Muscle layer of colon (tissue), 2 donors: ENCODE results near the gene KRTDAP.

Experiments
- H3K27ac ChIP-seq: one replicate; pipeline ENCODE4 v1.7.0; 2013; ENCODE audit warnings: low read depth, mild to moderate bottlenecking, low read length, moderate library complexity
- H3K27me3 ChIP-seq, 2 donors: one replicate each; pipeline ENCODE4 v1.7.0; 2013; ENCODE audit warnings: low read length in 2 of 2, mild to moderate bottlenecking in 2 of 2; ENCODE audit not compliant: insufficient read depth in 2 of 2, control insufficient read depth in 1 of 2
- H3K36me3 ChIP-seq: one replicate; pipeline ENCODE4 v1.7.0; 2013; ENCODE audit warnings: mild to moderate bottlenecking, low read length; ENCODE audit not compliant: insufficient read depth
- H3K4me1 ChIP-seq: one replicate; pipeline ENCODE4 v1.7.0; 2013; ENCODE audit warnings: mild to moderate bottlenecking, low read length; ENCODE audit not compliant: insufficient read depth
- H3K4me3 ChIP-seq, 2 donors: one replicate each; pipeline ENCODE4 v1.7.0; 2013; ENCODE audit warnings: low read length in 2 of 2, low read depth in 1 of 2, mild to moderate bottlenecking in 1 of 2, moderate library complexity in 1 of 2
- H3K9ac ChIP-seq: one replicate; pipeline ENCODE4 v1.7.0; 2013; ENCODE audit warnings: low read length
- H3K9me3 ChIP-seq: one replicate; pipeline ENCODE4 v1.7.0; 2013; ENCODE audit warnings: mild to moderate bottlenecking, low read length
- donor health status: abdominal sarcoma.
- donor health status: Adenocarcinoma of cecum.

Gene KRTDAP

GRCh38 chr19:35511337-35511736 lies 21.1 kb upstream of the KRTDAP start:
- H3K4me3 ChIP-seq = no peak overlapping the region
- H3K4me1 ChIP-seq = no peaks in the 10 kb centered on the region
- no peaks in the 10 kb centered on the region for H3K9me3 ChIP-seq
- no peak overlapping the region for H3K27ac ChIP-seq
- H3K27me3 ChIP-seq = peaks cover 18 to 47% of the 10 kb centered on the region in 2 donors
- no peaks in the 10 kb centered on the region for H3K36me3 ChIP-seq
- H3K9ac ChIP-seq = no peak overlapping the region

GRCh38 chr19:35510626-35510964 lies 20.3 kb upstream of the KRTDAP start:
- H3K9ac ChIP-seq = no peak overlapping the region
- H3K36me3 ChIP-seq = no peaks in the 10 kb centered on the region
- peaks cover 18 to 47% of the 10 kb centered on the region in 2 donors for H3K27me3 ChIP-seq
- no peak overlapping the region for H3K27ac ChIP-seq
- H3K4me1 ChIP-seq = no peaks in the 10 kb centered on the region
- H3K4me3 ChIP-seq = peak overlapping the region in 1 of 2 donors; percentile 52
- H3K9me3 ChIP-seq = no peaks in the 10 kb centered on the region

GRCh38 chr19:35509861-35510625 lies 19.8 kb upstream of the KRTDAP start:
- H3K27ac ChIP-seq = no peak overlapping the region
- peaks cover 18 to 47% of the 10 kb centered on the region in 2 donors for H3K27me3 ChIP-seq
- H3K9ac ChIP-seq = no peak overlapping the region

GRCh38 chr19:35509018-35509652 lies 18.9 kb upstream of the KRTDAP start:
- H3K4me3 ChIP-seq = peak overlapping the region in 1 of 2 donors; percentile 52
- H3K9ac ChIP-seq = no peak overlapping the region
- H3K27me3 ChIP-seq = peaks cover 18 to 43% of the 10 kb centered on the region in 2 donors

More at GRCh38 chr19:35509861-35510625, 19.8 kb upstream of the KRTDAP start:
- H3K4me3 ChIP-seq = peak overlapping the region; percentile 30 to 52
- no peaks in the 10 kb centered on the region for H3K9me3 ChIP-seq
- H3K36me3 ChIP-seq = no peaks in the 10 kb centered on the region
- no peaks in the 10 kb centered on the region for H3K4me1 ChIP-seq

GRCh38 chr19:35508129-35508528 lies 17.9 kb upstream of the KRTDAP start:
- H3K27ac ChIP-seq = no peak overlapping the region
- H3K9me3 ChIP-seq = no peaks in the 10 kb centered on the region
- H3K4me1 ChIP-seq = no peaks in the 10 kb centered on the region
- no peaks in the 10 kb centered on the region for H3K36me3 ChIP-seq
- H3K9ac ChIP-seq = no peak overlapping the region
- peaks cover 14 to 35% of the 10 kb centered on the region in 2 donors for H3K27me3 ChIP-seq
- no peak overlapping the region for H3K4me3 ChIP-seq

More at GRCh38 chr19:35509018-35509652, 18.9 kb upstream of the KRTDAP start:
- no peaks in the 10 kb centered on the region for H3K9me3 ChIP-seq
- H3K27ac ChIP-seq = no peak overlapping the region
- no peaks in the 10 kb centered on the region for H3K4me1 ChIP-seq
- no peaks in the 10 kb centered on the region for H3K36me3 ChIP-seq

GRCh38 chr19:35507561-35507960 lies 17.3 kb upstream of the KRTDAP start:
- Histone ChIP-seq H3K9ac (no peak overlapping the region), H3K36me3 (no peaks in the 10 kb centered on the region), H3K4me3 (no peak overlapping the region), H3K27me3 (peaks cover 14 to 29% of the 10 kb centered on the region in 2 donors), H3K4me1 (no peaks in the 10 kb centered on the region), H3K9me3 (no peaks in the 10 kb centered on the region), H3K27ac (no peak overlapping the region)

GRCh38 chr19:35506011-35506410 lies 15.7 kb upstream of the KRTDAP start:
- Histone ChIP-seq H3K36me3 (no peaks in the 10 kb centered on the region), H3K4me3 (no peak overlapping the region), H3K27me3 (peaks cover 14 to 21% of the 10 kb centered on the region in 2 donors), H3K9me3 (no peaks in the 10 kb centered on the region), H3K27ac (no peak overlapping the region), H3K4me1 (no peaks in the 10 kb centered on the region), H3K9ac (no peak overlapping the region)

GRCh38 chr19:35502751-35503150 lies 12.5 kb upstream of the KRTDAP start:
- no peaks in the 10 kb centered on the region for H3K36me3 ChIP-seq
- H3K27ac ChIP-seq = no peak overlapping the region

GRCh38 chr19:35501684-35502083 lies 11.4 kb upstream of the KRTDAP start:
- Histone ChIP-seq H3K36me3 (no peaks in the 10 kb centered on the region), H3K4me3 (no peak overlapping the region), H3K4me1 (no peaks in the 10 kb centered on the region), H3K27ac (no peak overlapping the region), H3K9ac (no peak overlapping the region), H3K27me3 (no peaks in the 10 kb centered on the region), H3K9me3 (no peaks in the 10 kb centered on the region)

More at GRCh38 chr19:35502751-35503150, 12.5 kb upstream of the KRTDAP start:
- Histone ChIP-seq H3K27me3 (peaks cover 0 to 1% of the 10 kb centered on the region in 2 donors), H3K9me3 (no peaks in the 10 kb centered on the region), H3K4me3 (no peak overlapping the region), H3K4me1 (no peaks in the 10 kb centered on the region), H3K9ac (no peak overlapping the region)

GRCh38 chr19:35500611-35501010 lies 10.3 kb upstream of the KRTDAP start:
- H3K36me3 ChIP-seq = no peaks in the 10 kb centered on the region
- no peak overlapping the region for H3K27ac ChIP-seq
- no peak overlapping the region for H3K4me3 ChIP-seq
- H3K9ac ChIP-seq = no peak overlapping the region
- peaks cover 1% of the 10 kb centered on the region for H3K4me1 ChIP-seq
- no peaks in the 10 kb centered on the region for H3K27me3 ChIP-seq
- no peaks in the 10 kb centered on the region for H3K9me3 ChIP-seq

- no peak overlapping the region for H3K4me3 ChIP-seq
- H3K36me3 ChIP-seq = no peaks in the 10 kb centered on the region
- H3K9me3 ChIP-seq = no peaks in the 10 kb centered on the region
- H3K27ac ChIP-seq = no peak overlapping the region
- no peaks in the 10 kb centered on the region for H3K27me3 ChIP-seq
- H3K9ac ChIP-seq = no peak overlapping the region
- peaks cover 8% of the 10 kb centered on the region for H3K4me1 ChIP-seq
These were observed 8.8 kb upstream of the KRTDAP start for GRCh38 chr19:35498984-35499527.
